RCC 7860 (cell line): Measurements from ENCODE around the gene HIC1.

Experiments used
- DNase-seq: peaks from one replicate; pipeline ENCODE4 v3.0.0-alpha.2; 2015; ENCODE audit warnings: low spot score
- FAIRE-seq: peaks from 2 replicates; lab custom pipeline; 2012; peaks lifted over from hg19 to GRCh38; lab: Jason Lieb, UNC

Gene HIC1

DNA sequence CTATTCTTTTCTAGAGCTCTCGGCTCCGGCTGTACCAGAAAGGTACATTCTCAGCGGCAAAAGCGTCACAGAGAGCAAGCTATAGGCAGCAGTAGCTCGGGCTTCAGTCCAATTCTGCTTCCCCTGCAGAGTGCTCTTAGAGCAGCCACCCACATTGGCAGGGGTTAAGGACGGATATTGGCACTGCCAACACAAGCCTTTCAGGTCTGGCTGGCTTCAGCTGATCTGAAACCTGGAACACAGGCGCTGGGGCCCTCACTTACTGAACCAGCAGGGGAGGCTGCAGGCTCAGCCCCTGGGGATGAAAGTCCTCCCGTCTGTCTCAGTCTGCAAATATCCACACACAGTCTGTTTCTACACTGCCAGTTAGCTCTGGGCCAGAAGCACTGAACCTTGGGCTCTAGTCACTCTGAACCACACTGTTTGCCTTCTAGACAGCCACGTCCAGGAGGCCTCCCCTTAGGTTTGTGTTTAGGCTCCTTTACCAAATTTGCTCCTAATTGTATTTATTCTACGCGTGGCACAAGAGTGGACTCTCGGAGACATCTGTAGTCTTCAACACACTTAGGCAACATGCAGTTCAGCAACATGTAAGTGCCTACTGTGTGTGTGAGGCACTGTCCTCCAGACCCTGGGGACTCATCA is 40.1 kb downstream of the HIC1 start:
- DNase-seq: no peak

GRCh38 chr17:2095536-2095910 is 40.6 kb downstream of the HIC1 start:
- FAIRE-seq (no peak), DNase-seq (no peak)

More for the DNA sequence above, 40.1 kb downstream of the HIC1 start:
- no peak for FAIRE-seq

DNA sequence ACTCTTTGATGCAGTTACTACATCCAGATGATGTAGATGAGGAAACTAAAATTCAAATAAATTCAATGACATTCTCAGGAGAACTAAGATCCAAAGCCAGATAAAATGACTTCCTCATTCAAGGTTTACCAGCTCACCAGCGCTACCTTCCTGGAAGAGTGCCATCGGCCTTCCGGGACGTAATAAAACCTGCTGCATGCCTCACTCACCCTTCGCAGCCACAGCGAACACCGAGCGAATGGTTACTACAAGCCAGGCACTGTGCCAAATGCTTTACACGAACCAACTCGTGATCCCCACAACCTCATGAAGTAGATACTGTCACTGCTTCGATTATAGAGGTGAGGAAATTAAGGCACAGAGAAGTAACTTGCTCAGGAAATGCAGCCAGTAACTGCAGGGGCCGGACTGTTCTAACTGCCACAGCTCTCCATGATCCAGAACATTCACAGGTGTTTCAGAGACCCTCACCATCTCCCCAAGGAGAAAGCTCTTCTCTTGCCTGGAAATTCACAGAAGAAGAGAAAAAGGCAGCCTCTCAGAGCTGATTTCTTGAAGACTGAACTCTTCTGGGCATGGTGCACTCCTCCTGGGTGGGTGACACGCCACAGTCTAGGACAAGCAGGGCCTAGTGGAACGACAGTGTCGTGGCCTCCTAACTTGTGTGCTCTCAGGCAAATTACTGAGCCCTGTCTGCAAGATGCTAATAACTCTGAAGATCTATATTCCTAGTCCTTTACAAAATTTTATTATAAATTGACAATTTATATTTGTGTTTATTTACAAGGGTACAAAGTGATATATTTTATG is 46.8 kb downstream of the HIC1 start:
- FAIRE-seq (peak; percentile 82), DNase-seq (peak; percentile 50)

DNA sequence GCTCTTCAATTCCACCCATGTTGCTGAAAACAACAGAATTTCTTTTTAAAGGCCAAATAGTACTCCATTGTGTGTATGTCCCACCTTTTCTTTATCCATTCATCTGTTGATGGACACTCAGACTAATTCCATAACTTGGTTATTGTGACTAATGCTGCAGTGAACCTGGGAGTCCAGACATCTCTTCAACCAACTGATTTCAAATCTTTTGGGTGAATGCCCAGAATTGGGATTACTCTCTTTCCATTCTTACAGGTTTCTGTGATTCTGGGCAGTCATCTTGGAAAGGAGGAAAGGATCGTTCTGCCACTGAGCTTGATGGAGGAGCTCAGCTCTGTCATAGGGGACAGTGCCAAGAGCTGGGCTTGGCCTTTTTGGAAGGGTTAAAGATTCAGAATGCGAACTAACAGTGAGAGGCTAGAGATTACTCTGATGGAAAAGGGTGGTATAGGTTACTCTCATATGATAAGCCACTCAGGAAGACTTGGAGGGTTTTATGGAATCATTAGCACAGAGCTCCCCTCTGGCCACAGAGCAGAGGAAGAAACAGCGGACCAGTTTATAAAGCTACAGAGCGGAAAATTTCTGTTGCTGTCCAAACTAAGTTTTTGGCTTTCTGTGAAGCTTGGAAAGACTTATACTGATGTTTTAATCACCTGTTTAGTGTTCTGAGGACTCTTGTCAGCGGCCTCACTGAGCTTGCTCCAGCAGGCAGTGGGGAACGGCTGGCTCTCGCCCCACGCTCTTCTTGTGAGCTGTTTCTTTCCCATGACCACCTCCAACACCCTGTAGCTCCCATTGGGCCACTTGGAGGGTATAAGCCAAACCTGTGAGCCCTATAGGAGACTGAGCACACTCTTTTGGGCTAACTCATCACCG is 48.3 kb downstream of the HIC1 start:
- DNase-seq (peak; percentile 23), FAIRE-seq (peak; percentile 49)

DNA sequence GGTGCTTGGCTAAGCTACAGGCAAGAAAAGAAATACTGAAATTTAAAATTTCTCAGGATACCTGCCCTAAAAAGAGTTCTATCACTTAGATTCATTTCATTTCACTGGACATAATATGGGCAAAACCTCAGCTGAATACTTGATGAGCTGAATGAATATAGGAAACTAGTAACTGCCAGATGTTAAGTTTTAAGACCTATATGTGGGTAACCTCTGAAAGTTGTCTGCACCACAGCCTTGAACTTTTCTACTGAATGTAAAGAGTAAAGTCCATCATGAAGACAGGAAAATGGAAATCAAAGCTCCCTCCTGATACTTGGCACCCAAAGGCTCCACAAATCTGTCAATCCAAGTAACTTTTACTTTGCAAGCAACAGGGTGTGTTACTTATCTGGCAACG is 50.8 kb downstream of the HIC1 start:
- no peak for FAIRE-seq

GRCh38 chr17:2106308-2106955 is 51.5 kb downstream of the HIC1 start:
- no peak for FAIRE-seq
- no peak for DNase-seq

More for the DNA sequence above, 50.8 kb downstream of the HIC1 start:
- DNase-seq: no peak

DNA sequence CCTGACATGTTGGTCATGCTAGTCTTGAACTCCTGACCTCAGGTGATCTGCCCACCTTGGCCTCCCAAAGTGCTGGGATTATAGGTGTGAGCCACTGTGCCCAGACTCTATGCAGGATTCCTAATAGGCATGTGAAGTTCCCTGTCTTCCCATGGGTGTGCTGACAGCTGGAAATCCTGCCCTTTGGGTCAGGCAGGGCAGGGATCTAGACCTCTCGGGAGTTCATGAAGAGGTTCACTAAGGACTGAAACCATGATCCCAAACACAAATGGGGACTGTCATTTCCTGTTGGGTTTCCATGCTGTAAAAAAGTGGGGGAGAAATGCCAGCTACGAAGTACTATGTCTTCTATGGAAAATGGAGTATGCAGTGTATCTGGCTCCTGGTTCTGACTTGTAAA is 52.1 kb downstream of the HIC1 start:
- no peak for DNase-seq
- no peak for FAIRE-seq

DNA sequence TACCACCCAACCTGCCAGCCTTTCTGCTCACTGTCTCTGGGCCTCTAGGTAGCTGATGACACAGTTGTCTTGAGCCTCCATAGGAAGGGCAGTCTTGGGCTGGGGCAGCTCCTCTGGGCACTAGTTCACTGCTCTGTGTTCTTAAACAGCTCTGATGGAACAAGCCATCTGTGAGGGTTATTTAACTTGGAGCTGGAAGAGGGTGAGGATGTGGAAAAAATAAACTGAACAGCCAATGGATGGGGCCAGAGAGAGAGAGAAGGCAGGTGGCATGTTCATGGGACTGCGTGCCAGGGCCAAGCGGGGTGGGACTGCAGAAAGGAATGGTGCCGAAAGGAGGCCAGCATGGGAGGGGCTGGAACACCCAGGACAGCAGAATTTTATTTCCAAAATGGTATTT is 52.6 kb downstream of the HIC1 start:
- FAIRE-seq (no peak), DNase-seq (no peak)

- FAIRE-seq: no peak
These were observed 53.3 kb downstream of the HIC1 start for GRCh38 chr17:2108170-2108569.

GRCh38 chr17:2110436-2110835 is 55.5 kb downstream of the HIC1 start:
- no peak for DNase-seq
- FAIRE-seq: no peak

More at GRCh38 chr17:2108170-2108569, 53.3 kb downstream of the HIC1 start:
- no peak for DNase-seq

DNA sequence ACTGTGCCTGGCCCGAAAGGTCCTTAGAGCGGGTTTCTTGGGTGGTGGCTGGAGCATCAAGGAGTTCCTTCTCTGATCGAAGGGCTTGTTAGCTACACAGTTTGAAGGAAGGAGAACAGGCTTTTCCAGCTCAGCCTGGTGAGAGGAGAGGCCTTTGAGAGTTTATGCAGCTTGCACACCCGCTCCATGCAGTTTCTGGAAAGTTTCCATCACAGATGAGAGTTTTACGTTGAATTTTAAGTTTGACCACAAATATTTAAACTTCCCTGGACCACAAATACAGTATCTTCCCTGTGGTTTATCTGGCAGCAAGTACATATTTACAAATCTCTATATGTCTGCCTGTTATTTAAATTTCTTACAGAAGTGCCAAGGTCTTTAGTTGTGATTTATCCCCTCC is 56.8 kb downstream of the HIC1 start:
- DNase-seq: no peak
- no peak for FAIRE-seq
